Heart left ventricle (tissue), 16 donors: Measurements from ENCODE around the gene PFDN4. TPM values are rescaled to one million over a fixed set of nuclear protein-coding genes. Genes with fewer than 3 reads are reported as not detected.

Experiments
- ATAC-seq, 4 donors: fragments of 200-7000 bp; cut with Tn5 transposase; one replicate each; pipeline ENCODE4 v1.9.1; 2020 to 2022; ENCODE audit warnings: moderate library complexity in 4 of 4, mild to moderate bottlenecking in 3 of 4, moderate number of reproducible peaks in 1 of 4
- DNase-seq, 5 donors: peaks; one replicate each; pipeline ENCODE4 v3.0.0-alpha.2; 2020
- H3K27ac ChIP-seq, 12 donors: fragments of 200-600 bp; sonication (generic) in 4 of 12; one replicate each; pipeline versions ENCODE4 v1.5.0 to v1.8.0; 2016 to 2022; ENCODE audit warnings: mild to moderate bottlenecking in 2 of 12
- H3K27me3 ChIP-seq, 9 donors: fragments of 200-600 bp; sonication (generic) in 2 of 9; one replicate each; pipeline versions ENCODE4 v1.5.1 to v1.8.0; 2016 to 2022; ENCODE audit warnings: mild to moderate bottlenecking in 3 of 9
- H3K36me3 ChIP-seq, 9 donors: fragments of 200-600 bp; sonication (generic) in 2 of 9; one replicate each; pipeline versions ENCODE4 v1.5.0 to v1.8.0; 2018 to 2022; ENCODE audit warnings: mild to moderate bottlenecking in 2 of 9
- H3K4me1 ChIP-seq, 12 donors: fragments of 200-600 bp; sonication (generic) in 4 of 12; one replicate each; pipeline versions ENCODE4 v1.5.0 to v1.8.0; 2016 to 2022; ENCODE audit warnings: mild to moderate bottlenecking in 3 of 12
- H3K4me3 ChIP-seq, 12 donors: fragments of 200-600 bp; sonication (generic) in 4 of 12; one replicate each; pipeline versions ENCODE4 v1.5.0 to v1.8.0; 2017 to 2022; ENCODE audit warnings: mild to moderate bottlenecking in 9 of 12, moderate library complexity in 4 of 12
- H3K9me3 ChIP-seq, 12 donors: fragments of 200-600 bp; sonication (generic) in 4 of 12; one replicate each; pipeline versions ENCODE4 v1.5.0 to v1.8.0; 2016 to 2022; ENCODE audit warnings: mild to moderate bottlenecking in 1 of 12
- POLR2A ChIP-seq, 2 donors: fragments of 450-650 bp; IDR thresholded peaks; one replicate each; pipeline ENCODE4 v1.6.1; 2017; ENCODE audit warnings: antibody characterized with exemption in 2 of 2, mild to moderate bottlenecking in 2 of 2, moderate library complexity in 2 of 2
- WGBS, 4 donors: extraction: QIAGEN DNeasy Blood & Tissue Kit in 2 of 4; methylation state at CpG; one replicate each; pipeline versions ENCODE4 v1.1.5 to v1.1.7; 2013 to 2018; 5-methylcytosine and 5-hydroxymethylcytosine counted together
- intact Hi-C, 10 donors: fragments of 100-400 bp; cut with DNase I; formaldehyde crosslinking; loops; one replicate each; pipeline versions ENCODE4 v1.11.1 to v1.14.2; 2022
- polyA plus RNA-seq, 2 donors: library from polyadenylated mRNA; stranded (reverse); fragments of 200-250 nt; gene quantifications; one replicate each; pipeline ENCODE4 v1.2.3, GENCODE V29; 2013
- total RNA-seq, 9 donors: library from RNA; depleted of rRNA in 2 of 9; stranded (reverse); fragments of >200 nt in 2 of 9; fragmentation: NEBNext Ultra II Directional in 3 of 9; extraction: Animal tissue kit (Norgen Biotek cat#: 25700) in 3 of 9; gene quantifications; one replicate each; pipeline versions ENCODE4 v1.1.0 to v1.2.4, GENCODE V29; 2016 to 2023
- TF ChIP-seq, protein P1 (sequence below), 12 donors: fragments of 200-600 bp; sonication (generic) in 4 of 12; IDR thresholded peaks; one replicate each; pipeline versions ENCODE4 v1.5.0 to v1.8.0; 2018 to 2022; ENCODE audit warnings: antibody characterized with exemption in 12 of 12, mild to moderate bottlenecking in 5 of 12
- donor health status: ischemic (EF 13 %, LVEDD 7.1; RV severe dilation, severe dysfunction).
- donor health status: healthy with polysubstance abuse.
- donor health status: DM: no; HTN: yes; CAD: no.
- donor health status: DM: no; HTN: no; CAD: no.
- donor health status: ischemic (EF 25% LVEDD 6.9; RV normal size, moderate dysfunction).
- donor health status: ischemic (EF 25% LVEDD 5.7; RV mildly dilated, moderate dysfunction).
- donor health status: healthy.
- donor health status: DM: yes; HTN: yes; CAD: no.
- donor health status: ischemic (EF 35%, LVEDD 5.7; RV mildly dilated, moderate dysfunction).
- donor health status: nonischemic (EF 11% LVEDD 7.7; RV severe dilation, severe dysfunction).
- donor health status: DM: yes; HTN: yes; CAD: no.
- donor health status: PGD.
- donor health status: ischemic (EF 29% LVEDD 5.4; RV normal size, mild dysfunction).
- donor health status: nonischemic (EF 23%, LVEDD 6.1; RV moderate dilation, normal function).

PFDN4 gene
- total and polyA plus RNA-seq, 11 donors, result 21.0 to 92.0 (median 28.5) TPM

DNA sequence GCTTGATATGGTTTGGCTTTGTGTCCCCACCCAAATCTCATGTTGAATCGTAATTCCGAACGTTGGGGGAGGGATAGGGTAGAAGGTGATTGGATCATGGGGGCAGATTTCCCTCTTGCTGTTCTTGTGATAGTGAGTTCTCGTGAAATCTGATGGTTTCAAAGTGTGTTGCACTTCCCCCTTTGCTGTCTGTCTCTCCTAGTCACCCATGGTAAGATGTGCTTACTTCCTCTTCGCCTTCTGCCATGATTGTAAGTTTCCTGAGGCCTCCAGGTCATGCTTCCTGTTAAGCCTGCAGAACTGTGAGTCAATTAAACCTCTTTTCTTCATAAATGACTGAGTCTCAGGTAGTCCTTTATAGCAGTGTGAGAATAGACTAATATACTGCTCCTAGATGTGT, 19.9 kb downstream of the PFDN4 start:
- DNase-seq (no peak), ATAC-seq (no peak)
- no peak overlapping the region for H3K27ac ChIP-seq
- H3K36me3 ChIP-seq, result no peaks in the 10 kb centered on the region
- H3K4me1 ChIP-seq, result no peaks in the 10 kb centered on the region
- H3K4me3 ChIP-seq, result no peak overlapping the region
- H3K9me3 ChIP-seq, result peaks cover 0 to 5% (median 0%) of the 10 kb centered on the region in 12 donors
- 89 to 94% (median 91%) methylated on average over 5 of the region's 5 CpGs for WGBS, 4 donors
- no peaks in the 10 kb centered on the region for H3K27me3 ChIP-seq
- intact Hi-C loops, result loop anchor here in 2 of 10 donors (10.0 kb wide), 1 partner anchor 247 kb away; the partner anchor contains the start of gene DOK5 (in 2 of the 2)
- TF ChIP-seq POLR2A (IDR thresholded peaks at IDR 0.05), result no peak
- TF ChIP-seq, protein P1, sequence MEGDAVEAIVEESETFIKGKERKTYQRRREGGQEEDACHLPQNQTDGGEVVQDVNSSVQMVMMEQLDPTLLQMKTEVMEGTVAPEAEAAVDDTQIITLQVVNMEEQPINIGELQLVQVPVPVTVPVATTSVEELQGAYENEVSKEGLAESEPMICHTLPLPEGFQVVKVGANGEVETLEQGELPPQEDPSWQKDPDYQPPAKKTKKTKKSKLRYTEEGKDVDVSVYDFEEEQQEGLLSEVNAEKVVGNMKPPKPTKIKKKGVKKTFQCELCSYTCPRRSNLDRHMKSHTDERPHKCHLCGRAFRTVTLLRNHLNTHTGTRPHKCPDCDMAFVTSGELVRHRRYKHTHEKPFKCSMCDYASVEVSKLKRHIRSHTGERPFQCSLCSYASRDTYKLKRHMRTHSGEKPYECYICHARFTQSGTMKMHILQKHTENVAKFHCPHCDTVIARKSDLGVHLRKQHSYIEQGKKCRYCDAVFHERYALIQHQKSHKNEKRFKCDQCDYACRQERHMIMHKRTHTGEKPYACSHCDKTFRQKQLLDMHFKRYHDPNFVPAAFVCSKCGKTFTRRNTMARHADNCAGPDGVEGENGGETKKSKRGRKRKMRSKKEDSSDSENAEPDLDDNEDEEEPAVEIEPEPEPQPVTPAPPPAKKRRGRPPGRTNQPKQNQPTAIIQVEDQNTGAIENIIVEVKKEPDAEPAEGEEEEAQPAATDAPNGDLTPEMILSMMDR (IDR thresholded peaks at IDR 0.05), result no peak

DNA sequence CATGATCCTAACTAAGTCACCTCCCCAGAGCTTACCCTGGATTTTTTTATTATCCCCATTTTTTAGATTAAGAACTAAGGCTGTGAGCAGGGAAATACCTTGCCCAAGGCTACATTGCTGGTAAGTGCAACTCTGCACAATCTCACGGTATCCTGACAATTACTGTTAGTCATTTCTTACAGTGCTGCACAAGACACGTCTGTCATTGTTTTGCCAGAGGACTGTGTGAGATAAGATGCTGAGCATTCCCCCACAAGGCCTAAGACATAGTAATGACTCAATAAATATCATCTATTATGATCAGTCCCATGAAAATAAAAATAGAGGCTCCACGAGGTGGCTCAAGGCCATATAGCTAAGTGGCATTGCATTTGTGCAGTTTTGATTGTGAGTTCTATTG, 21.0 kb downstream of the PFDN4 start:
- Histone ChIP-seq H3K9me3 (peaks cover 0 to 7% (median 0%) of the 10 kb centered on the region in 12 donors), H3K4me3 (no peak overlapping the region), H3K27me3 (no peaks in the 10 kb centered on the region), H3K27ac (no peak overlapping the region), H3K4me1 (no peaks in the 10 kb centered on the region), H3K36me3 (no peaks in the 10 kb centered on the region)
- WGBS, 4 donors, result 59 to 64% (median 62%) methylated on average over 3 of the region's 3 CpGs
- TF ChIP-seq, protein P1 (IDR thresholded peaks at IDR 0.05), result no peak
- TF ChIP-seq POLR2A (IDR thresholded peaks at IDR 0.05), result no peak
- intact Hi-C loops, result loop anchor here in 2 of 10 donors (10.0 kb wide), 1 partner anchor 246 kb away; the partner anchor contains the start of gene DOK5 (in 2 of the 2)
- DNase-seq, result no peak
- ATAC-seq, result no peak

- Histone ChIP-seq H3K9me3 (peaks cover 0 to 7% (median 0%) of the 10 kb centered on the region in 12 donors), H3K4me1 (no peaks in the 10 kb centered on the region), H3K27ac (no peak overlapping the region), H3K27me3 (no peaks in the 10 kb centered on the region), H3K4me3 (no peak overlapping the region), H3K36me3 (no peaks in the 10 kb centered on the region)
- 87 to 90% (median 87%) methylated on average over 2 of the region's 2 CpGs for WGBS, 4 donors
- intact Hi-C loops, result loop anchor here in 2 of 10 donors (10.0 kb wide), 1 partner anchor 245 kb away; the partner anchor contains the start of gene DOK5 (in 2 of the 2)
- TF ChIP-seq POLR2A (IDR thresholded peaks at IDR 0.05), result no peak
- TF ChIP-seq, protein P1 (IDR thresholded peaks at IDR 0.05), result no peak
- DNase-seq (no peak), ATAC-seq (no peak)
These were observed 21.8 kb downstream of the PFDN4 start for GRCh38 chr20:54229566-54230160.

DNA sequence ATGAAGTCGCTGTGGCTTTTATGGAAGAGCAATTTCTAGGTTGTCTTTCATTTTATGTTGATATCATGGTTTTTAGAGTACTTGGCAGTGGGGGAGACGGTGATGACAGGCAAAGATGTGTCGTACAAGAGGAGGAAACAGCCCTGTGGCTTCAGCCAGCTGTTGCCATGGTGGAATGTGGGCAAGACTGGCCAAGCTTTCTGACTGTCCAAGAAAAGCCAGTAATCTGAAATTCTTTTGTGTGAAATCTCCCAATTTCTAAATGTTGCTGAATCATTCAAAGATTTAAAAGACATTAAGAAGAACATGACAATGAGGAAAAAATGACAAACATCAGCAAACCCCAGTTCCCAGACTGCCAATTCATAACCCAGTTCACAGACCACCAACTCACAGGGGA, 23.1 kb downstream of the PFDN4 start:
- 64 to 84% (median 70%) methylated on average over 3 of the region's 3 CpGs for WGBS, 4 donors
- TF ChIP-seq, protein P1 (IDR thresholded peaks at IDR 0.05), result no peak
- no peak for TF ChIP-seq POLR2A (IDR thresholded peaks at IDR 0.05)
- DNase-seq (no peak), ATAC-seq (no peak)
- Histone ChIP-seq H3K27me3 (peaks cover 0 to 5% (median 0%) of the 10 kb centered on the region in 9 donors), H3K27ac (no peak overlapping the region), H3K4me3 (no peak overlapping the region), H3K36me3 (no peaks in the 10 kb centered on the region), H3K9me3 (peaks cover 0 to 7% (median 0%) of the 10 kb centered on the region in 12 donors), H3K4me1 (no peaks in the 10 kb centered on the region)
- intact Hi-C loops, result no loop called here
